ENCODE results near the gene NTM.

- TF ChIP-seq POLR2A (IDR thresholded peaks at IDR 0.05) (no peak), CTCF (IDR thresholded peaks at IDR 0.05) (no peak), POLR2AphosphoS5 (IDR thresholded peaks at IDR 0.05) (no peak)
These were observed 53.3 kb downstream of the NTM start for GRCh38 chr11:131423688-131424087.

All from breast epithelium (tissue), 3 donors.